T47D (cell line): ENCODE data around the gene RIOK2.
"Not testable (repeated sequence)": the region's sequence is repeated elsewhere in the genome, so short reads cannot be mapped to it uniquely, and the experiment has no call there.

Source experiments
- DNase-seq, 2 experiments: peaks; one replicate each; pipeline versions ENCODE4 v3.0.0 to v3.0.0-alpha.2; 2011 to 2012; ENCODE audit warnings: low read depth in 1 of 2, low spot score in 1 of 2
- JUND ChIP-seq: IDR thresholded peaks from 2 replicates; pipeline ENCODE4 v1.6.1; 2012; ENCODE audit warnings: low read depth
- in situ Hi-C: cut with HindIII; loops from 2 replicates; pipeline ENCODE4 v1.10.0; 2016; ENCODE audit warnings: low sequenced_read_pairs, low pct_unique_long_range_greater_than_20kb

Gene RIOK2

GRCh38 chr5:97163360-97163764 is 19.7 kb downstream of the RIOK2 start:
- DNase-seq, result no peak
- TF ChIP-seq JUND, result no peak
- in situ Hi-C loops, result no loop called here

GRCh38 chr5:97162045-97162444 is 21.0 kb downstream of the RIOK2 start:
- no peak for TF ChIP-seq JUND
- in situ Hi-C loops, result no loop called here
- peak in 1 of 2 experiments; percentile 86 for DNase-seq

GRCh38 chr5:97157689-97158088 is 25.4 kb downstream of the RIOK2 start:
- no peak for DNase-seq
- in situ Hi-C loops, result no loop called here
- TF ChIP-seq JUND, result no peak

GRCh38 chr5:97151370-97151769 is 31.7 kb downstream of the RIOK2 start:
- in situ Hi-C loops, result no loop called here
- no peak for DNase-seq
- no peak for TF ChIP-seq JUND

- TF ChIP-seq JUND, result no peak
- no peak for DNase-seq
- in situ Hi-C loops, result no loop called here
Observed at GRCh38 chr5:97150401-97150800, 32.6 kb downstream of the RIOK2 start.

- TF ChIP-seq JUND, result no peak
- no peak for DNase-seq
- in situ Hi-C loops, result no loop called here
Observed at GRCh38 chr5:97149709-97150108, 33.3 kb downstream of the RIOK2 start.

- in situ Hi-C loops, result no loop called here
- no peak for DNase-seq
- TF ChIP-seq JUND, result no peak
Observed at GRCh38 chr5:97148288-97148687, 34.8 kb downstream of the RIOK2 start.

GRCh38 chr5:97143704-97144103 is 39.3 kb downstream of the RIOK2 start:
- TF ChIP-seq JUND, result no peak
- no peak for DNase-seq
- in situ Hi-C loops, result no loop called here

- DNase-seq, result peak; percentile 16 to 68
- in situ Hi-C loops, result no loop called here
- no peak for TF ChIP-seq JUND
Observed at GRCh38 chr5:97142521-97143254, 40.4 kb downstream of the RIOK2 start, which contains the start of gene LIX1. Gene LIX1, minus strand, starts transcription at chr5:97142611. Its CDS starts 35 bp downstream, at chr5:97142576.

GRCh38 chr5:97141539-97141938 is 41.5 kb downstream of the RIOK2 start:
- in situ Hi-C loops, result no loop called here
- TF ChIP-seq JUND, result no peak
- DNase-seq, result no peak

- DNase-seq, result no peak
- in situ Hi-C loops, result no loop called here
- no peak for TF ChIP-seq JUND
Observed at GRCh38 chr5:97141031-97141430, 42.0 kb downstream of the RIOK2 start.

GRCh38 chr5:97140250-97140649 is 42.8 kb downstream of the RIOK2 start:
- peak; percentile 41 to 86 for DNase-seq
- in situ Hi-C loops, result not testable (repeated sequence)

GRCh38 chr5:97136475-97136874 is 46.6 kb downstream of the RIOK2 start:
- in situ Hi-C loops, result no loop called here
- no peak for DNase-seq
- TF ChIP-seq JUND, result no peak

GRCh38 chr5:97135868-97136267 is 47.2 kb downstream of the RIOK2 start:
- no peak for TF ChIP-seq JUND
- in situ Hi-C loops, result no loop called here
- DNase-seq, result no peak
